Vagina (tissue), 2 donors: ENCODE measurements around the gene CPPED1.

Experiments used
- CTCF ChIP-seq, 3 experiments: fragments of 450-650 bp in 2 of 3; fragments of 200-600 bp in 1 of 3; sonication (generic) in 1 of 3; IDR thresholded peaks; one replicate each; pipeline ENCODE4 v1.5.1; 2017 to 2019; ENCODE audit warnings: antibody characterized with exemption in 3 of 3, mild to moderate bottlenecking in 2 of 3, moderate library complexity in 2 of 3
- POLR2A ChIP-seq, 2 donors: fragments of 450-650 bp; IDR thresholded peaks; one replicate each; pipeline ENCODE4 v1.6.1; 2017; ENCODE audit warnings: antibody characterized with exemption in 2 of 2, mild to moderate bottlenecking in 2 of 2, moderate library complexity in 2 of 2
- POLR2AphosphoS5 ChIP-seq, 2 donors: sonication (generic); formaldehyde crosslinking; IDR thresholded peaks; one replicate each; pipeline ENCODE4 v1.9.0; 2017; ENCODE audit warnings: antibody characterized with exemption in 2 of 2, mild to moderate bottlenecking in 2 of 2, low read depth in 1 of 2; ENCODE audit not compliant: insufficient read depth in 1 of 2

GRCh38 chr16:12678983-12679382 is 124.7 kb downstream of the CPPED1 start:
- no peak for TF ChIP-seq CTCF (IDR thresholded peaks at IDR 0.05)
- TF ChIP-seq POLR2A (IDR thresholded peaks at IDR 0.05) = no peak
- TF ChIP-seq POLR2AphosphoS5 (IDR thresholded peaks at IDR 0.05; ENCODE audit: insufficient read depth in 1 of 2, low read depth in 1 of 2) = no peak
